Muscle of leg (tissue), 11 donors: ENCODE data around the gene HNRNPDL. TPM values are rescaled to one million over a fixed set of nuclear protein-coding genes. Genes with fewer than 3 reads are reported as not detected.
"Not testable (repeated sequence)": the region's sequence is repeated elsewhere in the genome, so short reads cannot be mapped to it uniquely, and the experiment has no call there.

Experiments used
- DNase-seq: peaks from one replicate; pipeline ENCODE4 v3.0.0; 2013
- H3K27ac ChIP-seq: one replicate; pipeline ENCODE4 v1.5.1; 2013; ENCODE audit warnings: mild to moderate bottlenecking, low read length, control low read depth
- H3K27me3 ChIP-seq: one replicate; pipeline ENCODE4 v1.6.1; 2013; ENCODE audit warnings: low read length; ENCODE audit not compliant: control insufficient read depth, insufficient read depth
- H3K36me3 ChIP-seq: one replicate; pipeline ENCODE4 v1.6.1; 2013; ENCODE audit warnings: low read length; ENCODE audit not compliant: control insufficient read depth, insufficient read depth
- H3K4me1 ChIP-seq: one replicate; pipeline ENCODE4 v1.6.1; 2013; ENCODE audit warnings: low read length; ENCODE audit not compliant: control insufficient read depth, insufficient read depth
- H3K4me3 ChIP-seq: one replicate; pipeline ENCODE4 v1.5.1; 2013; ENCODE audit warnings: low read length, control low read depth
- H3K9me3 ChIP-seq: replicated peaks from 2 replicates; pipeline ENCODE4 v1.6.1; 2013; ENCODE audit warnings: low read depth, low read length; ENCODE audit not compliant: control insufficient read depth
- WGBS: methylation state at CpG from one replicate; pipeline ENCODE4 v1.1.5; 2013; ENCODE audit warnings: missing lambda C conversion rate; ENCODE audit not compliant: insufficient coverage; 5-methylcytosine and 5-hydroxymethylcytosine counted together
- polyA plus RNA-seq, 8 donors: library from polyadenylated mRNA; unstranded; fragments of 120-200 nt; gene quantifications; one replicate each; pipeline versions ENCODE4 v1.2.1 to v1.2.3, GENCODE V29; 2013; ENCODE audit warnings: inconsistent platforms in 1 of 8, low replicate concordance in 1 of 8; ENCODE audit not compliant: insufficient read length in 8 of 8, insufficient read depth in 1 of 8
- total RNA-seq: library from RNA; stranded (reverse); fragments of 120-200 nt; gene quantifications from one replicate; pipeline ENCODE4 v1.2.4, GENCODE V29; 2013

The HNRNPDL gene
- total and polyA plus RNA-seq, 9 donors: 301 to 445 (median 392) TPM

DNA sequence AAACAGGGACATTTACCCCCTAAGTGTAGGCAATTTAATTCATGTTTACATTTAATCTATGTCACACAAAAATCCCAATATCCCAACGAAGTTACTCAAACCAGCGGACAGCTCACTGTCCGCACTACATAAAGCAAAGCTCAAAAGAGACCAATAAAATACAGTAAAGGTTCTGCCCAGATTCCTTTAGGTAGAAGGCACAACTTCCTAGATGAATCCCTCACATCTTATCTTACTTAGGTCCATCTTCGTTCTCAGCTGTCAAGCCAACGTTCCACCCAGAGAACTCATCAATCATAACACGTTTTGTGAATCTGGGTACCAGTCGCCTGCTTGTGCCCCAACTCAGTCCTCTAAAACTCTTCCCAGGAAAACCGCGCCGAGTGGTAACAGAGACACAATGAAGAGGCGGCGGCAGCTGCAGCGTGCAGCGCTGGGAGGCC is 1.7 kb downstream of the HNRNPDL start:
- peak overlapping the region; percentile 98 for H3K27ac ChIP-seq
- 0% methylated on average over 13 of the region's 14 CpGs for WGBS

GRCh38 chr4:82425478-82425877 is 4.8 kb downstream of the HNRNPDL start:
- no peak overlapping the region for H3K4me3 ChIP-seq
- no peaks in the 10 kb centered on the region for H3K27me3 ChIP-seq
- no peaks in the 10 kb centered on the region for H3K9me3 ChIP-seq
- no peak overlapping the region for H3K27ac ChIP-seq
- 100% methylated on average over 4 of the region's 10 CpGs for WGBS
- no peak for DNase-seq
- H3K4me1 ChIP-seq: peaks cover 7% of the 10 kb centered on the region
- H3K36me3 ChIP-seq: peaks cover 28% of the 10 kb centered on the region

More for the DNA sequence above, 1.7 kb downstream of the HNRNPDL start:
- Histone ChIP-seq H3K36me3 (peaks cover 18% of the 10 kb centered on the region), H3K9me3 (no peaks in the 10 kb centered on the region), H3K4me3 (peak overlapping the region; percentile 94), H3K4me1 (peaks cover 12% of the 10 kb centered on the region), H3K27me3 (no peaks in the 10 kb centered on the region)
- no peak for DNase-seq

- peaks cover 28% of the 10 kb centered on the region for H3K36me3 ChIP-seq
- H3K27ac ChIP-seq: no peak overlapping the region
- H3K4me3 ChIP-seq: no peak overlapping the region
- H3K4me1 ChIP-seq: peaks cover 7% of the 10 kb centered on the region
- no peaks in the 10 kb centered on the region for H3K9me3 ChIP-seq
- no peak for DNase-seq
- WGBS: 74% methylated on average over 3 of the region's 7 CpGs
- no peaks in the 10 kb centered on the region for H3K27me3 ChIP-seq
Observed at GRCh38 chr4:82423245-82424054, 6.8 kb downstream of the HNRNPDL start.

DNA sequence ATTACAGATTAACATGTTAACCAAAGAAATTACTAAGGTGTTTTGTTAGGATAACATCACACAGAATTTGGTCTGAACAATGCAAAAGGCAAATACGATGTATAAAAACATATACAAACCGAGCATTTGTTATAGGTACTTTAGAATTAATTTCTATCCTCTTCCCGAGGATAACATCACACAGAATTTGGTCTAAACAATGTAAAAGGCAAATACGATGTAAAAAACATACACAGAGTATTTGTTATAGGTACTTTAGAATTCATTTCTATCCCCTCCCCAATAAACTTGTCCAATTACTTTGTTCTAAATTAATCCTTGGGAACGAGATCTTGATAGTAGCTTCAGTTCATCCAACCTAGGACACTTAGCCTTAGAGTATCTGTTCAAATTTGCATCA is 7.6 kb downstream of the HNRNPDL start:
- Histone ChIP-seq H3K27me3 (no peaks in the 10 kb centered on the region), H3K27ac (no peak overlapping the region), H3K4me3 (no peak overlapping the region), H3K4me1 (peaks cover 7% of the 10 kb centered on the region), H3K36me3 (peaks cover 23% of the 10 kb centered on the region), H3K9me3 (no peaks in the 10 kb centered on the region)
- no CpG with 5 or more reads among the region's 5 CpGs for WGBS
- DNase-seq: no peak

DNA sequence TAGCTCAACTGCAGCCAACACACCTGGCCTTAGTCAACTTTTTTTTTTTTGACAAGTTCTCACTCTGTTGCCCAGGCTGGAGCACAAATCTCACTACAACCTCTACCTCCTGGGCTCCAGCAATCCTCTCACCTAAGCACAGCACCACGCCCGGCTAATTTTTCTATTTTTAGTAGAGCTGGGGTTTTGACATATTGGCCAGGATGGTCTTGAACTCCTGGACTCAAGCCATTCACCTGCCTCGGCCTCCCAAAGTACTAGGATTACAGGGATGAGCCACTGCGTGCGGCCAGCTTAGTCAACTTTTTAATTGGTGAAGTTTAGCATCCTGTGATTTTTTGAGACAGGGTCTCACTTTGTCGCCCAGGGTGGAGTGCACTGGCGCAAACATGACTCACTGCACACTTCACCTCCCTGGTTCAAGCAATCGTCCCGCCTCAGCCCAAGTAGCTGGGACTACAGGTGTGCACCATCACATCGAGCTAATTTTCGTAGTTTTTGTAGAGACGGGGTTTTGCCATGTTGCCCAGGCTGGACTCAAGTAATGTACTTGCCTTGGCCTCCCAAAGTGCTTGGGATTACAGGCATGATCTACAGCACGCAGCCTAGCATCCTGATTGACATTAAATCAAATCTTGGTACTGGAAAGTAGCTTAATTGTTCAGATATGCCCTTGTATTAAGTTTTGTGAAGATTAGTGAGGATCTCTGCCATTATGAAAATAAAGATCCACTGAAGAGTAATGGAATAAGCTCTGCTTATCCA is 8.3 kb downstream of the HNRNPDL start:
- no peak overlapping the region for H3K27ac ChIP-seq
- no peaks in the 10 kb centered on the region for H3K27me3 ChIP-seq
- H3K4me3 ChIP-seq: no peak overlapping the region
- H3K9me3 ChIP-seq: no peaks in the 10 kb centered on the region
- peaks cover 6% of the 10 kb centered on the region for H3K4me1 ChIP-seq
- peak; percentile 4 for DNase-seq
- WGBS: 89% methylated on average over 8 of the region's 13 CpGs
- H3K36me3 ChIP-seq: peaks cover 22% of the 10 kb centered on the region

- no CpG with 5 or more reads among the region's 3 CpGs for WGBS
- no peak overlapping the region for H3K27ac ChIP-seq
Observed at GRCh38 chr4:82419451-82419850, 10.8 kb downstream of the HNRNPDL start.

GRCh38 chr4:82415922-82416365 is 14.3 kb downstream of the HNRNPDL start:
- no peak overlapping the region for H3K4me3 ChIP-seq
- DNase-seq: no peak
- WGBS: 86% methylated on average over 12 of the region's 12 CpGs

More at GRCh38 chr4:82419451-82419850, 10.8 kb downstream of the HNRNPDL start:
- DNase-seq: no peak
- peaks cover 12% of the 10 kb centered on the region for H3K36me3 ChIP-seq
- H3K4me1 ChIP-seq: peaks cover 3% of the 10 kb centered on the region
- no peaks in the 10 kb centered on the region for H3K9me3 ChIP-seq
- H3K4me3 ChIP-seq: no peak overlapping the region
- no peaks in the 10 kb centered on the region for H3K27me3 ChIP-seq

GRCh38 chr4:82415061-82415460 is 15.2 kb downstream of the HNRNPDL start:
- not testable (repeated sequence) for H3K27ac ChIP-seq, H3K4me3 ChIP-seq, DNase-seq, H3K4me1 ChIP-seq, H3K36me3 ChIP-seq, H3K27me3 ChIP-seq, H3K9me3 ChIP-seq
- WGBS: 88% methylated on average over 5 of the region's 11 CpGs

More at GRCh38 chr4:82415922-82416365, 14.3 kb downstream of the HNRNPDL start:
- Histone ChIP-seq H3K4me1 (no peaks in the 10 kb centered on the region), H3K27me3 (no peaks in the 10 kb centered on the region), H3K27ac (no peak overlapping the region), H3K9me3 (no peaks in the 10 kb centered on the region), H3K36me3 (no peaks in the 10 kb centered on the region)

GRCh38 chr4:82403725-82404124 is 26.5 kb downstream of the HNRNPDL start:
- no peak overlapping the region for H3K27ac ChIP-seq
- WGBS: no CpG with 5 or more reads among the region's 1 CpG
- H3K27me3 ChIP-seq: no peaks in the 10 kb centered on the region
- no peaks in the 10 kb centered on the region for H3K9me3 ChIP-seq
- no peaks in the 10 kb centered on the region for H3K36me3 ChIP-seq
- H3K4me1 ChIP-seq: no peaks in the 10 kb centered on the region
- H3K4me3 ChIP-seq: no peak overlapping the region
- no peak for DNase-seq

- H3K4me3 ChIP-seq: no peak overlapping the region
- no peaks in the 10 kb centered on the region for H3K27me3 ChIP-seq
- no peak for DNase-seq
- 97% methylated on average over 12 of the region's 17 CpGs for WGBS
- no peaks in the 10 kb centered on the region for H3K4me1 ChIP-seq
- H3K27ac ChIP-seq: no peak overlapping the region
- no peaks in the 10 kb centered on the region for H3K36me3 ChIP-seq
- no peaks in the 10 kb centered on the region for H3K9me3 ChIP-seq
Observed at GRCh38 chr4:82402196-82402775, 28.0 kb downstream of the HNRNPDL start.
